ENCODE results near the gene RNASEH2C. TPM values are rescaled to one million over a fixed set of nuclear protein-coding genes. Genes with fewer than 3 reads are reported as not detected.
A peak's percentile ranks its signal among the peaks of the same experiment; 100 is the strongest.

The RNASEH2C gene
- total and polyA plus RNA-seq, 2 of the 13 experiments (the other 11 are each of a cell fraction or from before 2014, with no cell fraction given): 27.4 to 50.9 TPM

DNA sequence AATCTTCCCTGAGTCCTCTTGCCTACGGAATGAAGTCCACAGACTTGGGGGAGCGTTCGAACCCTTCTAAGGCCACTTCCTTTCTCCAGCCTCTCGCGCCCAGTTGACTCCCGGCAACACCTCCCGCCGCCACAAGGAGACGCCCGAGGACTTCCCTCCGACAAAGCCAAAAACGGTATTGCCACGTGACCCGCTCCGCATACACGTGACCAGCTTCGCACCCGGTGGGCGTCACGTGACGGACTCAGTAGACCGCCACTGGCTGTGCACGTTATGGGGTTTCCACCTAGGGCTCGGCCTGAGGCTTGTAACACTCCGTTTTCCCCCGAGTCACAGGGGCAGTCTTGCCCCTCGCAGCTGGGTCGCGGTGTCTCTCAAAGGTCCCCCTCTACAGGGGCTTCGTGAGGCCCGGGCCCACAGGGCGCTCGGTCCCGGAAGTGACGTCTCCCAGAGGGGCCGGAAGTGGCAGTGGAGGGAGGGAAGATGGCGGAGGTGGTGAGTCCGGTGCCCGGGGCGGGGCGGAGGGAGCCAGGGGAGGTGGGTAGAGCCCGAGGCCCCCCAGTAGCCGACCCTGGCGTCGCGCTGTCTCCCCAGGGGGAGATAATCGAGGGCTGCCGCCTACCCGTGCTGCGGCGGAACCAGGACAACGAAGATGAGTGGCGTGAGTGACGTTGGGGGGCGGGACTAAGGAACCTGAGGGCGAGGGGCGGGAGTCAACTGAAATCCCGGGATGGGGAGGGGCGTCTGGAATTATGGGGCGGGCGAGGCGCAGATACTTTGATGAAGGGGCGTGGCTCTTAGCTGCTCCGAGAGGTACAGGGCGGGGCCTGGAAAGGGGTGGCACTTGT is 8.6 kb downstream of the RNASEH2C start, which contains the start of gene KAT5 (continued):
- TF ChIP-seq ZNF639 (CRISPR knock-in tag; conservative IDR thresholded peaks at IDR 0.05) (peak; percentile 75; the same call in 1 of the 2 replicates), JARID2 (CRISPR knock-in tag; IDR thresholded peaks at IDR 0.05; ENCODE audit: insufficient replicate concordance) (peak; percentile 94), SCMH1 (CRISPR knock-in tag; IDR thresholded peaks at IDR 0.05; ENCODE audit: borderline replicate concordance) (no peak), NFE2L1 (CRISPR knock-in tag; IDR thresholded peaks at IDR 0.05; ENCODE audit: borderline replicate concordance) (no peak; the same call in 1 of the 2 replicates), MYPOP (CRISPR knock-in tag; IDR thresholded peaks at IDR 0.05) (peak; percentile 95), PBX2 (CRISPR knock-in tag; IDR thresholded peaks at IDR 0.05) (peak; percentile 50; the same call in 1 of the 2 replicates), ZNF549 (CRISPR knock-in tag; IDR thresholded peaks at IDR 0.05) (no peak), HNRNPL (IDR thresholded peaks at IDR 0.05; ENCODE audit: low read depth, low read length) (peak; percentile 78), ZNF557 (CRISPR knock-in tag; IDR thresholded peaks at IDR 0.05) (no peak), AGO2 (optimal IDR thresholded peaks at IDR 0.05; ENCODE audit: low read depth, low read length) (peak; percentile 83), PCBP2 (optimal IDR thresholded peaks at IDR 0.05; ENCODE audit: low read depth, low read length, poor library complexity, severe bottlenecking) (no peak), ZNF337 (CRISPR knock-in tag; IDR thresholded peaks at IDR 0.05; ENCODE audit: borderline replicate concordance, low read depth) (peak; percentile 83; the same call in 1 of the 2 replicates), HMG20B (CRISPR knock-in tag; conservative IDR thresholded peaks at IDR 0.05) (0 out of 2 replicates have a peak, but pooled peaks have one; percentile 50), ZNF121 (CRISPR knock-in tag; IDR thresholded peaks at IDR 0.05) (no peak)
- TF ChIP-seq, protein P1, sequence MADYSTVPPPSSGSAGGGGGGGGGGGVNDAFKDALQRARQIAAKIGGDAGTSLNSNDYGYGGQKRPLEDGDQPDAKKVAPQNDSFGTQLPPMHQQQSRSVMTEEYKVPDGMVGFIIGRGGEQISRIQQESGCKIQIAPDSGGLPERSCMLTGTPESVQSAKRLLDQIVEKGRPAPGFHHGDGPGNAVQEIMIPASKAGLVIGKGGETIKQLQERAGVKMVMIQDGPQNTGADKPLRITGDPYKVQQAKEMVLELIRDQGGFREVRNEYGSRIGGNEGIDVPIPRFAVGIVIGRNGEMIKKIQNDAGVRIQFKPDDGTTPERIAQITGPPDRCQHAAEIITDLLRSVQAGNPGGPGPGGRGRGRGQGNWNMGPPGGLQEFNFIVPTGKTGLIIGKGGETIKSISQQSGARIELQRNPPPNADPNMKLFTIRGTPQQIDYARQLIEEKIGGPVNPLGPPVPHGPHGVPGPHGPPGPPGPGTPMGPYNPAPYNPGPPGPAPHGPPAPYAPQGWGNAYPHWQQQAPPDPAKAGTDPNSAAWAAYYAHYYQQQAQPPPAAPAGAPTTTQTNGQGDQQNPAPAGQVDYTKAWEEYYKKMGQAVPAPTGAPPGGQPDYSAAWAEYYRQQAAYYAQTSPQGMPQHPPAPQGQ (CRISPR knock-in tag; IDR thresholded peaks at IDR 0.05; ENCODE audit: borderline replicate concordance): no peak
- TF ChIP-seq, protein P2, sequence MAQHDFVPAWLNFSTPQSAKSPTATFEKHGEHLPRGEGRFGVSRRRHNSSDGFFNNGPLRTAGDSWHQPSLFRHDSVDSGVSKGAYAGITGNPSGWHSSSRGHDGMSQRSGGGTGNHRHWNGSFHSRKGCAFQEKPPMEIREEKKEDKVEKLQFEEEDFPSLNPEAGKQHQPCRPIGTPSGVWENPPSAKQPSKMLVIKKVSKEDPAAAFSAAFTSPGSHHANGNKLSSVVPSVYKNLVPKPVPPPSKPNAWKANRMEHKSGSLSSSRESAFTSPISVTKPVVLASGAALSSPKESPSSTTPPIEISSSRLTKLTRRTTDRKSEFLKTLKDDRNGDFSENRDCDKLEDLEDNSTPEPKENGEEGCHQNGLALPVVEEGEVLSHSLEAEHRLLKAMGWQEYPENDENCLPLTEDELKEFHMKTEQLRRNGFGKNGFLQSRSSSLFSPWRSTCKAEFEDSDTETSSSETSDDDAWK (CRISPR knock-in tag; IDR thresholded peaks at IDR 0.05): no peak
- TF ChIP-seq, protein P3, sequence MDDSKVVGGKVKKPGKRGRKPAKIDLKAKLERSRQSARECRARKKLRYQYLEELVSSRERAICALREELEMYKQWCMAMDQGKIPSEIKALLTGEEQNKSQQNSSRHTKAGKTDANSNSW (CRISPR knock-in tag; IDR thresholded peaks at IDR 0.05; ENCODE audit: borderline replicate concordance): peak; percentile 92; the same call in 1 of the 2 replicates
